Neutrophil (primary cell): ENCODE data around the gene EIF5A2.

ENCODE experiments used
- H3K27ac ChIP-seq: fragments of 200-600 bp; sonication (generic); 2 replicates; pipeline ENCODE4 v1.5.1; 2016; ENCODE audit warnings: mild to moderate bottlenecking, moderate library complexity
- H3K27me3 ChIP-seq: fragments of 200-600 bp; sonication (generic); 2 replicates; pipeline ENCODE4 v1.6.0; 2016; ENCODE audit warnings: mild to moderate bottlenecking
- H3K36me3 ChIP-seq: fragments of 200-600 bp; sonication (generic); 2 replicates; pipeline ENCODE4 v1.5.1; 2017
- H3K4me1 ChIP-seq, 2 experiments: fragments of 200-600 bp in 1 of 2; sonication (generic) in 1 of 2; 1 replicate in 1 of 2; 2 replicates in 1 of 2; pipeline versions ENCODE4 v1.5.1 to v1.6.1; 2013 to 2016; ENCODE audit warnings: low read depth in 1 of 2, low read length in 1 of 2, mild to moderate bottlenecking in 1 of 2, moderate library complexity in 1 of 2; ENCODE audit not compliant: control insufficient read depth in 1 of 2, insufficient read depth in 1 of 2
- H3K4me3 ChIP-seq, 2 experiments: fragments of 200-600 bp in 1 of 2; sonication (generic) in 1 of 2; 1 replicate in 1 of 2; 2 replicates in 1 of 2; pipeline ENCODE4 v1.5.1; 2013 to 2016; ENCODE audit warnings: low read depth in 1 of 2, low read length in 1 of 2, mild to moderate bottlenecking in 1 of 2, moderate library complexity in 1 of 2
- H3K9me3 ChIP-seq: fragments of 200-600 bp; sonication (generic); 2 replicates; pipeline ENCODE4 v1.5.1; 2016
- CTCF ChIP-seq: fragments of 200-600 bp; sonication (generic); IDR thresholded peaks from 2 replicates; pipeline ENCODE4 v1.5.1; 2016; ENCODE audit warnings: antibody characterized with exemption

Gene EIF5A2

GRCh38 chr3:170914212-170914611, 5.8 kb upstream of the EIF5A2 start:
- Histone ChIP-seq H3K9me3 (peaks cover 8% of the 10 kb centered on the region), H3K4me3 (no peak overlapping the region), H3K27me3 (peaks cover 26% of the 10 kb centered on the region), H3K27ac (no peak overlapping the region), H3K36me3 (no peaks in the 10 kb centered on the region), H3K4me1 (no peaks in the 10 kb centered on the region)
- TF ChIP-seq CTCF: no peak

GRCh38 chr3:170911051-170911450, 2.6 kb upstream of the EIF5A2 start:
- no peaks in the 10 kb centered on the region for H3K36me3 ChIP-seq
- no peak for TF ChIP-seq CTCF
- H3K27ac ChIP-seq: no peak overlapping the region
- peaks cover 9 to 16% of the 10 kb centered on the region in 2 experiments for H3K4me1 ChIP-seq
- no peak overlapping the region for H3K4me3 ChIP-seq
- H3K9me3 ChIP-seq: no peaks in the 10 kb centered on the region
- peaks cover 58% of the 10 kb centered on the region for H3K27me3 ChIP-seq

GRCh38 chr3:170910542-170910941, 2.1 kb upstream of the EIF5A2 start:
- TF ChIP-seq CTCF: no peak
- Histone ChIP-seq H3K27me3 (peaks cover 62% of the 10 kb centered on the region), H3K4me3 (no peak overlapping the region), H3K4me1 (peaks cover 9 to 16% of the 10 kb centered on the region in 2 experiments), H3K36me3 (no peaks in the 10 kb centered on the region), H3K27ac (no peak overlapping the region), H3K9me3 (no peaks in the 10 kb centered on the region)

- no peak overlapping the region for H3K27ac ChIP-seq
- no peaks in the 10 kb centered on the region for H3K36me3 ChIP-seq
- TF ChIP-seq CTCF: no peak
- peaks cover 9 to 16% of the 10 kb centered on the region in 2 experiments for H3K4me1 ChIP-seq
- H3K27me3 ChIP-seq: peaks cover 69% of the 10 kb centered on the region
- H3K4me3 ChIP-seq: peak overlapping the region; percentile 65 to 69
- no peaks in the 10 kb centered on the region for H3K9me3 ChIP-seq
Observed at GRCh38 chr3:170909129-170909903, 879 bp upstream of the EIF5A2 start.

GRCh38 chr3:170907637-170908234, 701 bp downstream of the EIF5A2 start:
- Histone ChIP-seq H3K4me3 (peak overlapping the region; percentile 65 to 69), H3K36me3 (no peaks in the 10 kb centered on the region), H3K27me3 (peaks cover 65% of the 10 kb centered on the region), H3K4me1 (peaks cover 9 to 16% of the 10 kb centered on the region in 2 experiments), H3K9me3 (no peaks in the 10 kb centered on the region), H3K27ac (no peak overlapping the region)
- TF ChIP-seq CTCF: no peak
